ENCODE data around the gene CDC42SE2.

DNA sequence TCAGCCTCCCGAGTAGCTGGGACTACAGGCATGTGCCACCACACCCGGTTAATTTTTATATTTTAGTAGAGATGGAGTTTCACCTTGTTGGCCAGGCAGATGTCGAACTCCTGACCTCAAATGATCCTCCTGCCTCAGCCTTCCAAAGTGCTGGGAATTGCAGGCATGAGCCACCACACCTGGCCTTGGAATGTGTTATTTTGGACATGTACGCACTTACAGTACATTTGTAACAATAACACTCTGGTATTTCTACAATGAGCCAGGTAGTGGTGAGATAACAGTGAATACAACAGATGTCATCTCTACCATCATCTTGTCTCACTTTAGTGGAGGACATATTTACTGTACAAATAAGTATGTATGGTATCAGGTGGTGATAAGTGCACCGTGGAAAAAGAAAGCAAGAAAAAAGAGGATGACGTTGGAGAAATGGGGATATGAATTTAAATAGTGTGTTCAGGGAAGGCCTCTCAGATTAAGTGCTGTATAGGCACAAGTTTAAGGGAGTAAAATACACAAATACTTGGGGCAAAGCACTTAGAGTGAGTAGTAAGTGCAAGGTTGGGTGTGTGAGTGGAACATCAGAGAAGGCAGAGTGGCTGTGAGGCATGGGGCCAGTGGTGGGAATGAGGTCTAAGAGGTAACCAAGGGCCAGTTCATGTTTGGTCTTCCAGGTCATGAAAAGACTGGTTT, 100.1 kb downstream of the CDC42SE2 start:
- TF ChIP-seq, protein P1, sequence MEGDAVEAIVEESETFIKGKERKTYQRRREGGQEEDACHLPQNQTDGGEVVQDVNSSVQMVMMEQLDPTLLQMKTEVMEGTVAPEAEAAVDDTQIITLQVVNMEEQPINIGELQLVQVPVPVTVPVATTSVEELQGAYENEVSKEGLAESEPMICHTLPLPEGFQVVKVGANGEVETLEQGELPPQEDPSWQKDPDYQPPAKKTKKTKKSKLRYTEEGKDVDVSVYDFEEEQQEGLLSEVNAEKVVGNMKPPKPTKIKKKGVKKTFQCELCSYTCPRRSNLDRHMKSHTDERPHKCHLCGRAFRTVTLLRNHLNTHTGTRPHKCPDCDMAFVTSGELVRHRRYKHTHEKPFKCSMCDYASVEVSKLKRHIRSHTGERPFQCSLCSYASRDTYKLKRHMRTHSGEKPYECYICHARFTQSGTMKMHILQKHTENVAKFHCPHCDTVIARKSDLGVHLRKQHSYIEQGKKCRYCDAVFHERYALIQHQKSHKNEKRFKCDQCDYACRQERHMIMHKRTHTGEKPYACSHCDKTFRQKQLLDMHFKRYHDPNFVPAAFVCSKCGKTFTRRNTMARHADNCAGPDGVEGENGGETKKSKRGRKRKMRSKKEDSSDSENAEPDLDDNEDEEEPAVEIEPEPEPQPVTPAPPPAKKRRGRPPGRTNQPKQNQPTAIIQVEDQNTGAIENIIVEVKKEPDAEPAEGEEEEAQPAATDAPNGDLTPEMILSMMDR (IDR thresholded peaks at IDR 0.05), result no peak
- TF ChIP-seq POLR2AphosphoS5 (IDR thresholded peaks at IDR 0.05), result no peak
